Ishikawa (cell line): Measurements from ENCODE around the gene RBP3.

Source experiments
- CEBPB ChIP-seq: IDR thresholded peaks from 2 replicates; pipeline ENCODE4 v1.6.1; 2012
- CREB1 ChIP-seq: IDR thresholded peaks from 2 replicates; pipeline ENCODE4 v1.6.1; 2012; ENCODE audit warnings: low read depth
- RAD21 ChIP-seq: IDR thresholded peaks from 2 replicates; pipeline ENCODE4 v1.6.1; 2012; ENCODE audit warnings: low read depth
- TF ChIP-seq, protein P1 (sequence below): IDR thresholded peaks from 2 replicates; pipeline ENCODE4 v1.6.1; 2012

DNA sequence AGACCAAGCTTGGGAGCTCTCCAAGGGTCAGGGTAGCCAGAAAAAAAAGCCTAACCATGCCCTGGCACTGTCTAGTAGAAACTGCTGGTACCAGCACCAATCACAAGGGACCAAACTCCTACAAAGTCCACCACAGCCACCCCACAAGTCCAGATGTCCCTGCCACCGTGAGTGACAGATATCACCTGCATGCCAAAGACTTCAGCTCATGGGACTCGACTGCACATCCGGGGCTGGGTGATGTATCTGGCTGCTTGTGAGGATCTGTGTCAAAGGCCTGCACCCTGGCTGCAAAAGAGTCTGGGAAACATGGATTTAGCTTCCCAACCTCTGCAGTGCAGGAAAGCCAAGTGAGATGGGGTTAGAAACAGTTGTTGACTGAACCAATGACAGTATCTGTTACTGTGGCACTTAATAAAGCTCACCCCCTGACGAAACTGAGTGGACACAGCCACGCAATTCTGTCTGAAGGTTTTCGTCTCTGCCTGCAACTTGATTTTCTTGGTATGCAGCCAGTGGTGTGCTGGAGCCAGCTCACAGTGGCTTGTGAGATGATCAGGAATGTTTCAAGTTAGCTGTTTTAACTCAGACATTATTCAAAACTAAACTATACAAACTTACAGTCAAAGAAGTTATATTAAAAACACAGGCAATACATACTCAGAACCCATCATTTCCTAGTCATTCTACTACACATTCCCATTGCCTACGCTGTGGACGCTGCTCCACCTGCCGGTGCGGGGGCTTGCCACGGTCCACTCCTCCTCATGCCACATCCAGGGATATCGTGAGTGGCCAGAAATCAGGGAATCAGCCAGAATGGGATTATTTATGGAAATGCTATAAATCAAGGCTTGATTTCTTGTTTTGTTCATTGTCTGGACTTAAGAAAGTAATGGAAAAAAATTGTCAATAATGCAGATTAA is 26.7 kb downstream of the RBP3 start:
- TF ChIP-seq CEBPB (no peak), CREB1 (no peak), RAD21 (no peak)
- TF ChIP-seq, protein P1, sequence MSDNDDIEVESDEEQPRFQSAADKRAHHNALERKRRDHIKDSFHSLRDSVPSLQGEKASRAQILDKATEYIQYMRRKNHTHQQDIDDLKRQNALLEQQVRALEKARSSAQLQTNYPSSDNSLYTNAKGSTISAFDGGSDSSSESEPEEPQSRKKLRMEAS, result no peak
